ENCODE measurements around the gene CWC27. TPM values are rescaled to one million over a fixed set of nuclear protein-coding genes. Genes with fewer than 3 reads are reported as not detected.

CWC27 gene
- polyA plus RNA-seq, 1 of the 3 experiments (the other 2 are of a cell fraction), result 6.6 TPM

- POLR2A ChIA-PET, result interaction anchor here (1.3 kb wide), 1 partner anchor 29 kb away, joined by 3 read pairs; no protein-coding TSS in a partner anchor
- Histone ChIP-seq H3K4me1 (ENCODE audit: control insufficient read depth in 1 of 2, insufficient read depth in 2 of 2, low read depth in 1 of 2, low read length in 1 of 2) (peaks cover 18 to 21% of the 10 kb centered on the region in 2 experiments; a peak in 2 of 4 replicates), H4K20me1 (ENCODE audit: insufficient read depth) (no peaks in the 10 kb centered on the region), H3K79me2 (ENCODE audit: insufficient read depth) (no peaks in the 10 kb centered on the region), H3K4me3 (ENCODE audit: low read depth in 2 of 2, low read length in 1 of 2) (no peak overlapping the region), H3K27ac (ENCODE audit: low read depth in 2 of 2, low read length in 1 of 2) (peak overlapping the region; percentile 43 to 77; a peak in 3 of 4 replicates), H2AFZ (ENCODE audit: low read depth) (peak overlapping the region; percentile 68), H3K9me3 (no peaks in the 10 kb centered on the region), H3K4me2 (no peak overlapping the region), H3K9ac (no peak overlapping the region), H3K9me2 (no peaks in the 10 kb centered on the region), H3F3A (replicated peaks; ENCODE audit: insufficient read depth) (peaks cover 6% of the 10 kb centered on the region), H3K27me3 (ENCODE audit: insufficient read depth) (no peaks in the 10 kb centered on the region), H3K36me3 (replicated peaks in 1 of 2; ENCODE audit: control insufficient read depth in 1 of 2, insufficient read depth in 2 of 2, low read length in 1 of 2) (no peaks in the 10 kb centered on the region)
- WGBS (ENCODE audit: low lambda C conversion rate), result 52% methylated on average over 6 of the region's 6 CpGs
- DNase-seq, result no peak
- CTCF ChIA-PET, result no interaction called here
- TF ChIP-seq PBX3 (IDR thresholded peaks at IDR 0.05) (peak; percentile 36; the same call in 1 of the 2 replicates), GATA2 (CRISPR knock-in tag; IDR thresholded peaks at IDR 0.05) (no peak), RXRA (IDR thresholded peaks at IDR 0.05; ENCODE audit: borderline replicate concordance, low read depth) (no peak), MAX (IDR thresholded peaks at IDR 0.05; ENCODE audit: low read depth) (no peak), GABPA (IDR thresholded peaks at IDR 0.05; ENCODE audit: low read depth) (no peak)
Observed at GRCh38 chr5:65062469-65063083, 293.8 kb downstream of the CWC27 start.

GRCh38 chr5:65065001-65065511 lies 296.3 kb downstream of the CWC27 start:
- H3K79me2 ChIP-seq (ENCODE audit: insufficient read depth), result no peaks in the 10 kb centered on the region
- no peaks in the 10 kb centered on the region for H3K9me3 ChIP-seq
- no peak overlapping the region for H3K27ac ChIP-seq (ENCODE audit: low read depth in 2 of 2, low read length in 1 of 2)
- no peaks in the 10 kb centered on the region for H3K27me3 ChIP-seq (ENCODE audit: insufficient read depth)
- no peak overlapping the region for H2AFZ ChIP-seq (ENCODE audit: low read depth)
- no peak for DNase-seq
- 100% methylated on average over 2 of the region's 2 CpGs for WGBS (ENCODE audit: low lambda C conversion rate)
- no peak overlapping the region for H3K4me3 ChIP-seq (ENCODE audit: low read depth in 2 of 2, low read length in 1 of 2)
- ChIA-PET CTCF (interaction anchor here (0.8 to 1.1 kb wide), 2 partner anchors 19 to 27 kb away, joined by 3 read pairs; no protein-coding TSS in a partner anchor), POLR2A (no interaction called here)
- H3F3A ChIP-seq (replicated peaks; ENCODE audit: insufficient read depth), result peaks cover 2% of the 10 kb centered on the region
- no peak overlapping the region for H3K4me2 ChIP-seq
- H3K36me3 ChIP-seq (replicated peaks in 1 of 2; ENCODE audit: control insufficient read depth in 1 of 2, insufficient read depth in 2 of 2, low read length in 1 of 2), result no peaks in the 10 kb centered on the region
- no peaks in the 10 kb centered on the region for H4K20me1 ChIP-seq (ENCODE audit: insufficient read depth)
- H3K9ac ChIP-seq, result no peak overlapping the region
- peaks cover 12 to 21% of the 10 kb centered on the region in 2 experiments; a peak in 2 of 4 replicates for H3K4me1 ChIP-seq (ENCODE audit: control insufficient read depth in 1 of 2, insufficient read depth in 2 of 2, low read depth in 1 of 2, low read length in 1 of 2)
- H3K9me2 ChIP-seq, result no peaks in the 10 kb centered on the region
- TF ChIP-seq CHD2 (IDR thresholded peaks at IDR 0.05; ENCODE audit: low read length, partially characterized antibody), result no peak
- no peak for TF ChIP-seq EP300 (IDR thresholded peaks at IDR 0.05; ENCODE audit: borderline replicate concordance in 1 of 2, low read depth in 1 of 2, low read length in 1 of 2)
- no peak for TF ChIP-seq SMC3 (IDR thresholded peaks at IDR 0.05; ENCODE audit: low read depth, low read length)
- no peak for TF ChIP-seq PBX3 (IDR thresholded peaks at IDR 0.05)
- TF ChIP-seq IRF3 (IDR thresholded peaks at IDR 0.05; ENCODE audit: low read depth, low read length), result no peak
- no peak for TF ChIP-seq USF2 (IDR thresholded peaks at IDR 0.05; ENCODE audit: borderline replicate concordance, low read depth, low read length)
- no peak for TF ChIP-seq ELF1 (IDR thresholded peaks at IDR 0.05)
- no peak for TF ChIP-seq GABPA (IDR thresholded peaks at IDR 0.05; ENCODE audit: low read depth)
- TF ChIP-seq MXI1 (IDR thresholded peaks at IDR 0.05; ENCODE audit: low read depth, low read length), result no peak
- TF ChIP-seq REST (IDR thresholded peaks at IDR 0.05; ENCODE audit: low read depth, low read length), result no peak
- no peak for TF ChIP-seq NFIC (IDR thresholded peaks at IDR 0.05; ENCODE audit: borderline replicate concordance)

All from SK-N-SH (cell line).